ENCODE data around the gene ZNF205. TPM values are rescaled to one million over a fixed set of nuclear protein-coding genes. Genes with fewer than 3 reads are reported as not detected.

The ZNF205 gene
- total RNA-seq, 1 donor from 2014 or later: 31.6 TPM

DNA sequence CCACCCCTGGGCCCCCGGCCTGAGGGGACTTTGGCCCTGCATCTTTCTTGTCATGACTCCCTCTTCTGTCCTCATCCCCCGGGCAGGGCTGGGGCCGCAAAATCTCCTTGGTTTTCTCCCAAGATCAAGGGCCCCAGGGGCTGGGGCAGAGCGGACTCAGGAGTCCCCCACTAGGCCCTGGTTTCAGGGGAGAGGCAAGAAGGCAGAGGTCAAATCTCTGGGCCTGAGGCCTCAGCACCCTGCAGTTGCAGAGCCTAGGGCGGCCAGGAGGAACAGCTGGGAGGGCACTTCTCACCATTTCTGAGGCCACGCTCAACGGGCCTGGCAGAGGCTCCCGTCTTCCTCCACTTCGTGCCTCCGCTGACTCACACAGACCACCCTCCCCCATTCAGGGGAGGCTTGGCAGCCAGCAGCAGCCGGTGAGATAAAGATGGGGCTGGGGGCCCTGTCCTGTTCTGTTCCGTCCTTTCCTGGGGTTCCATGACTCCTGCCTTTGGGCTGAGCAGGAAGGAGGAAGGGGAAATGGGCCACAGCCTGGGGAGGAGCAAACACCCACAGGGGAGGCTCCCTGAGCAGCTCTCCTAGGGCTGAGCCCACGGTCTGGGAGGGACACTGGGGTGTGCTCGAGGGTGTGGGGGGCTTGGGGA lies 25.7 kb upstream of the ZNF205 start:
- no peak for DNase-seq
- Mint-ChIP-seq H3K4me3 (ENCODE audit: unreplicated experiment) (no peak overlapping the region), H3K27me3 (ENCODE audit: unreplicated experiment) (peaks cover 4% of the 10 kb centered on the region), H3K36me3 (ENCODE audit: unreplicated experiment) (no peaks in the 10 kb centered on the region), H3K9me3 (ENCODE audit: unreplicated experiment) (peaks cover 9% of the 10 kb centered on the region), H3K27ac (ENCODE audit: unreplicated experiment) (no peak overlapping the region), H3K4me1 (ENCODE audit: low read depth, unreplicated experiment) (peaks cover 8% of the 10 kb centered on the region)
- TF ChIP-seq, protein P1, sequence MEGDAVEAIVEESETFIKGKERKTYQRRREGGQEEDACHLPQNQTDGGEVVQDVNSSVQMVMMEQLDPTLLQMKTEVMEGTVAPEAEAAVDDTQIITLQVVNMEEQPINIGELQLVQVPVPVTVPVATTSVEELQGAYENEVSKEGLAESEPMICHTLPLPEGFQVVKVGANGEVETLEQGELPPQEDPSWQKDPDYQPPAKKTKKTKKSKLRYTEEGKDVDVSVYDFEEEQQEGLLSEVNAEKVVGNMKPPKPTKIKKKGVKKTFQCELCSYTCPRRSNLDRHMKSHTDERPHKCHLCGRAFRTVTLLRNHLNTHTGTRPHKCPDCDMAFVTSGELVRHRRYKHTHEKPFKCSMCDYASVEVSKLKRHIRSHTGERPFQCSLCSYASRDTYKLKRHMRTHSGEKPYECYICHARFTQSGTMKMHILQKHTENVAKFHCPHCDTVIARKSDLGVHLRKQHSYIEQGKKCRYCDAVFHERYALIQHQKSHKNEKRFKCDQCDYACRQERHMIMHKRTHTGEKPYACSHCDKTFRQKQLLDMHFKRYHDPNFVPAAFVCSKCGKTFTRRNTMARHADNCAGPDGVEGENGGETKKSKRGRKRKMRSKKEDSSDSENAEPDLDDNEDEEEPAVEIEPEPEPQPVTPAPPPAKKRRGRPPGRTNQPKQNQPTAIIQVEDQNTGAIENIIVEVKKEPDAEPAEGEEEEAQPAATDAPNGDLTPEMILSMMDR (IDR thresholded peaks at IDR 0.05; ENCODE audit: partially characterized antibody, unreplicated experiment): no peak

DNA sequence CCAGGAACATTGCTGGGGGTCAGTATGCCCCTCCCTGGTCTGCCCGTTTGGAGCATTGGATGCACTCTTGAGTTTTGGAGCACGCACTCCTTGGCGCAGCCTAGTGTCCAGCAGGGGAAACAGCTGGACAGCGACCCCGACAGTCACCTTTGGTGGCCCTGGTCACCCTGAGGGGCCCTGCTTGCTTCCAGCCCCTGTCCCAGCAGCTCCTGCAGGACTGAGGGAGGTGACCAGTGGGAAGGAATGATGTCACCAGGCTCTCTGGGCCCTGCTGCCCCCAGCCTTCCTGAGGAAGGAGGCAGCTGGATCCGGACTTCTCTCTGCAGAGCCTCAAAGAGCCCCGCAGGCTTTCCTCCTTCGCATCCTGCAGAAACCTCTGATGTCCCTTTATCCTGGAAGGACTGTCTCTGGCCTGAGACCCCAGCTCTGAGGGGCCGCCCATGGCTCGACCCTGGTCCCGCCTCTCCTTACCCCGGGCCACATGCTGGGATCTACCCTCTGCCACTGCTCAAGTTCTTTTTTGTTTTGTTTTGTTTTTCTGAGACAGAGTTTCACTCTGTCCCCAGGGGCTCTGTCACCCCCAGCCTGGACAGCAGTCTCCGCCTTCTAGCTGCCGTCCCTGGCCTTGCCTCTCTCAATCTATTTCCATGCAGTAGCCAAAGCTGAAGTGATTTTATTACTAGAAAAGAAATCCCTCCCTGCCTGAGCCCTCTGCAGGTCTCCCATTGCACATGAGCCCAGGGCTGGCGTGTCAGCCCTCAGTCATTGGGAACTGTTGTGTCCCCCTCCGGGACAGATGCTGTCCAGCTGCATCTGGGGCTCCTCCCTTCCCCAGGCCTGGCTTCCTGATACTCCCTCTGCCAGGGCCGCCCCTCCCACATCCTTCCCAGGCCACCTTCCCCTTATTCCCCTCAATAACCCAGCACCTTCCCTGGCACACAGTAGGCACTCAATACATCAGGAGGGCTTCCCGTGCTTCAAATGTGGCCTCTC lies 24.8 kb upstream of the ZNF205 start:
- no peak overlapping the region for H3K27ac Mint-ChIP-seq (ENCODE audit: unreplicated experiment)
- TF ChIP-seq, protein P1 (IDR thresholded peaks at IDR 0.05; ENCODE audit: partially characterized antibody, unreplicated experiment): no peak
- H3K4me3 Mint-ChIP-seq (ENCODE audit: unreplicated experiment): no peak overlapping the region
- peaks cover 3% of the 10 kb centered on the region for H3K27me3 Mint-ChIP-seq (ENCODE audit: unreplicated experiment)
- peaks cover 7% of the 10 kb centered on the region for H3K9me3 Mint-ChIP-seq (ENCODE audit: unreplicated experiment)
- no peaks in the 10 kb centered on the region for H3K36me3 Mint-ChIP-seq (ENCODE audit: unreplicated experiment)
- peaks cover 13% of the 10 kb centered on the region for H3K4me1 Mint-ChIP-seq (ENCODE audit: low read depth, unreplicated experiment)
- no peak for DNase-seq

DNA sequence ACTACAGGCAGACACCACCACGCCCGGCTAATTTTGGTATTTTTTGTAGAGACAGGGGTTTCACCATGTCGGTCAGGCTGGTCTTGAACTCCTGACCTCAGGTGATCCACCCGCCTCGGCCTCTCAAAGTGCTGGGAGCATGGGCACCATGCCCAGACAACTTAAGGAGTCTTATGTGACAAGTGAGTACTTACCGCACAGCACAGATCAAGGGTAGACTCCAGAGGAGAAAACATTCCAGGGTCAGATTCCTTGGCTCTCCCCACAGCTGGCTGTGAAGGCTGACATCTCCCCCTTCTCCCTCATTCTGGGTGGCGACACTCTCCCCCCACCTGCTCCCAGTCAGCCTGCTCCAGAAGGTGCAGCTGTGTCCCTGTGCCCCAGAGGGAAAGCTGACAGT lies 23.9 kb upstream of the ZNF205 start:
- Mint-ChIP-seq H3K27ac (ENCODE audit: unreplicated experiment) (no peak overlapping the region), H3K36me3 (ENCODE audit: unreplicated experiment) (no peaks in the 10 kb centered on the region), H3K4me1 (ENCODE audit: low read depth, unreplicated experiment) (peaks cover 16% of the 10 kb centered on the region), H3K4me3 (ENCODE audit: unreplicated experiment) (peak overlapping the region; percentile 40), H3K9me3 (ENCODE audit: unreplicated experiment) (peaks cover 7% of the 10 kb centered on the region), H3K27me3 (ENCODE audit: unreplicated experiment) (peaks cover 2% of the 10 kb centered on the region)
- TF ChIP-seq, protein P1 (IDR thresholded peaks at IDR 0.05; ENCODE audit: partially characterized antibody, unreplicated experiment): no peak
- DNase-seq: no peak

DNA sequence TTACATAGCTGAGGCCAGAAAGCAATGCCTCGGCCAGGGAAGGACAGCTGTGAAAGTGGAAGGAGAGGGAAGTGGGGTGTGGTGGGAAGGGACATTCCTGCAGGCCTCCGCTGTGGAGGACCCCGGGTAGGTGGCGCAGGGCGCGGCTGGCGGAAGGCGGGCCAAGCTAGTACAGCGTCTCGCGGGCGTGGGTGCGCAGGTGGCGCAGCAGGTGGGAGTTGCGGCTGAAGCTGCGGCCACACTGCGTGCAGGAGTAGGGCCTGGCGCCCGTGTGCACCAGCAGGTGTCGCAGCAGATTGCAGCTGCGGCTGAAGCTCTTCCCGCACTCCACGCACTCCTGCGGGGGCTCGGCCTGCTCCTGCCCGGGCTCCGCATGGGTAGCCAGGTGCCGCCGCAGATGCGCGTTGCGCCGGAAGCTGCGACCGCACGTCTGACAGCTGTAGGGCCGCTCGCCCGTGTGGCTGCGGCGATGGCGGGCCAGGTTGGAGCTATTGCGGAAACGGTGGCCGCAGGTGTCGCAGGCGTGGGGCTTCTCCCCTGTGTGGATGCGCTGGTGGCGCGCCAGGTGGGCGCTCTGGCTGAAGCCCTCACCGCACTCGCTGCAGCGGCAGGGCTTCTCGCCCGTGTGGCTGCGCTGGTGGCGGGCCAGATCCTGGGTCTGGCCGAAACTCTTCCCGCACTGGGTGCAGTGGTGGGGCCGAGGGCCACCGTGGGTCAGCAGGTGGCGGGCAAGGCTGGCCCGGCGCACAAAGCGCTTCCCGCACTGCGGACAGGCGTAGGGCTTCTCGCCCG lies 23.3 kb upstream of the ZNF205 start:
- H3K36me3 Mint-ChIP-seq (ENCODE audit: unreplicated experiment): no peaks in the 10 kb centered on the region

More for the DNA sequence above, 23.3 kb upstream of the ZNF205 start:
- TF ChIP-seq, protein P1 (IDR thresholded peaks at IDR 0.05; ENCODE audit: partially characterized antibody, unreplicated experiment): no peak
- no peak for DNase-seq
- Mint-ChIP-seq H3K9me3 (ENCODE audit: unreplicated experiment) (peaks cover 7% of the 10 kb centered on the region), H3K27ac (ENCODE audit: unreplicated experiment) (no peak overlapping the region), H3K4me1 (ENCODE audit: low read depth, unreplicated experiment) (peaks cover 16% of the 10 kb centered on the region), H3K4me3 (ENCODE audit: unreplicated experiment) (peak overlapping the region; percentile 40), H3K27me3 (ENCODE audit: unreplicated experiment) (peaks cover 2% of the 10 kb centered on the region)

All from glutamatergic neuron (in vitro differentiated cells).